Loucy (cell line): ENCODE results near the gene TIMP2.

ENCODE experiments used
- H2AFZ ChIP-seq: fragments of 200-600 bp; sonication (generic); 2 replicates; pipeline ENCODE4 v1.6.0; 2016; ENCODE audit warnings: antibody characterized with exemption, mild to moderate bottlenecking, low read length, moderate library complexity
- H3F3A ChIP-seq: fragments of 200-600 bp; 2 replicates; pipeline ENCODE4 v1.6.0; 2016; ENCODE audit warnings: antibody characterized with exemption, low read depth, mild to moderate bottlenecking
- H3K27me3 ChIP-seq: fragments of 200-600 bp; sonication (generic); 2 replicates; pipeline ENCODE4 v1.6.1; 2014; ENCODE audit warnings: low read length, mild to moderate bottlenecking; ENCODE audit not compliant: insufficient read depth, poor library complexity, severe bottlenecking
- H3K36me3 ChIP-seq: fragments of 200-600 bp; sonication (generic); 2 replicates; pipeline ENCODE4 v1.6.1; 2016; ENCODE audit warnings: low read length; ENCODE audit not compliant: insufficient read depth
- H3K4me1 ChIP-seq: fragments of 200-600 bp; sonication (generic); 2 replicates; pipeline ENCODE4 v1.5.1; 2014; ENCODE audit warnings: low read length, mild to moderate bottlenecking; ENCODE audit not compliant: insufficient read depth, poor library complexity, severe bottlenecking
- H3K4me2 ChIP-seq: fragments of 200-600 bp; sonication (generic); 2 replicates; pipeline ENCODE4 v1.6.0; 2014; ENCODE audit warnings: antibody characterized with exemption, low read length, low read depth, mild to moderate bottlenecking; ENCODE audit not compliant: poor library complexity, severe bottlenecking
- H3K4me3 ChIP-seq: fragments of 200-600 bp; sonication (generic); 2 replicates; pipeline ENCODE4 v1.5.1; 2014; ENCODE audit warnings: low read length, mild to moderate bottlenecking, mixed read lengths; ENCODE audit not compliant: poor library complexity, severe bottlenecking
- H3K79me2 ChIP-seq: fragments of 200-600 bp; sonication (generic); 2 replicates; pipeline ENCODE4 v1.6.1; 2014; ENCODE audit warnings: low read length; ENCODE audit not compliant: insufficient read depth
- H3K9ac ChIP-seq: fragments of 200-600 bp; sonication (generic); 2 replicates; pipeline ENCODE4 v1.6.0; 2014; ENCODE audit warnings: mild to moderate bottlenecking, low read depth, low read length, moderate library complexity; ENCODE audit not compliant: poor library complexity, severe bottlenecking
- H3K9me2 ChIP-seq: fragments of 200-600 bp; sonication (generic); replicated peaks from 2 replicates; pipeline ENCODE4 v1.6.1; 2016; ENCODE audit warnings: low read depth, low read length, mixed read lengths
- H3K9me3 ChIP-seq: fragments of 200-600 bp; sonication (generic); 2 replicates; pipeline ENCODE4 v1.6.1; 2014; ENCODE audit warnings: mild to moderate bottlenecking, antibody characterized with exemption, low read length, low read depth; ENCODE audit not compliant: insufficient read depth
- H4K20me1 ChIP-seq: fragments of 200-600 bp; sonication (generic); 2 replicates; pipeline ENCODE4 v1.6.0; 2014; ENCODE audit warnings: antibody characterized with exemption, low read length, mild to moderate bottlenecking; ENCODE audit not compliant: insufficient read depth, poor library complexity, severe bottlenecking
- EZH2phosphoT487 ChIP-seq: fragments of 200-600 bp; IDR thresholded peaks from 2 replicates; pipeline ENCODE4 v1.6.1; 2018; ENCODE audit warnings: antibody characterized with exemption, mild to moderate bottlenecking, moderate library complexity, borderline replicate concordance
- TF ChIP-seq, protein P1 (sequence below): fragments of 200-600 bp; sonication (generic); conservative IDR thresholded peaks from 2 replicates; pipeline ENCODE4 v1.5.1; 2014; ENCODE audit warnings: mild to moderate bottlenecking, antibody characterized with exemption, low read length

TIMP2 gene

DNA sequence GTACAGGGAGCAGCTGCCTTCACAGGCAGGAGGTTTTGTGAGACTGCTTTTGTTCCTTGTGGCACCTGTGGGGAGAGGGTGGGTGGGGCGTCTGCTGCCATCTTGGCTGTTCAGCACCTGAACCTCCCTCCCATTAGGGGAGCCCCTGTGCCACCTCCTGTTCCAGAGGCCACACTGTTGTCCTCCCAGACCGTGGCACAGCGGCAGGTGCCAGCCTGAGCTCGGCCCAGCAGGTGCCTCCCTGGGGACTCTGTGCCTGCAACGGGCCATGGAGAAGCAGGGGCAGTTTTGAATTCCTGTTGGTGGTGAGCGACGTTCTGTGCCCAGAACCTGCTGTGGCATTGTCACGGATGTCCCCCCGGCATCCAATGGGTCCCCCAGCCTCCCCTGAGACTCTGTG is 44.7 kb upstream of the TIMP2 start:
- H3K36me3 ChIP-seq = no peaks in the 10 kb centered on the region

DNA sequence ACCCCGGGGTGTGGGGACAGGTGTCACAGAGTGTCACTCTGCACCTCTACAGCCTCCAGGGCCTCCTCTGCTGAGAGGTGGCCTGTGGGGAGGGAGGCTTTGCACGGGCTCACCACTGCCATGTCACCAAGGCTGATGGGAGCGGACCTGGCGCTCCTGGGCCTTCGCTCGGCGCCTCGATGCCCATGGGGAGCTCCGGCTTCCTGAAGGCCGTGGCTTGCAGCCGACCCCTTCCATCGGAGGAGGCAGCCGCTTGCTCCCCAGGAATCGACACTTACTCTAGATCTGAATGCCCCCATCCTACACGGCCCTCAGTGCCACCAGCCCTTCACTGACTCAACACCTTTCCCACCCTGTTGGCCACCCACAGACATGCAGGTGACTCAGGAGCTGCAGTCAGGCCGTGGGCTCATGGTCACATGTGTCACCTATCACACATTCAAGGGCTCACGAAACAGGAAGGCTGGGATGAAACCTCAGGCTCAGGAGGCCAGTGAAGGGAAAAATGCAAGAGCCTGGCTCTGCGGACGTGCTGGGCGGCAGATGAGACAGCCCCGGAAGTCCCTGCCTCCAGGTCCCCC is 42.7 kb upstream of the TIMP2 start:
- Histone ChIP-seq H2AFZ (no peak overlapping the region), H3K9me3 (no peaks in the 10 kb centered on the region), H3K36me3 (no peaks in the 10 kb centered on the region), H3K9ac (no peak overlapping the region), H3K4me3 (no peak overlapping the region), H3K9me2 (no peaks in the 10 kb centered on the region), H3K4me2 (no peak overlapping the region), H3K4me1 (no peaks in the 10 kb centered on the region), H4K20me1 (no peaks in the 10 kb centered on the region), H3K27me3 (no peaks in the 10 kb centered on the region), H3F3A (no peaks in the 10 kb centered on the region), H3K79me2 (no peaks in the 10 kb centered on the region)
- TF ChIP-seq EZH2phosphoT487 = no peak
- TF ChIP-seq, protein P1, sequence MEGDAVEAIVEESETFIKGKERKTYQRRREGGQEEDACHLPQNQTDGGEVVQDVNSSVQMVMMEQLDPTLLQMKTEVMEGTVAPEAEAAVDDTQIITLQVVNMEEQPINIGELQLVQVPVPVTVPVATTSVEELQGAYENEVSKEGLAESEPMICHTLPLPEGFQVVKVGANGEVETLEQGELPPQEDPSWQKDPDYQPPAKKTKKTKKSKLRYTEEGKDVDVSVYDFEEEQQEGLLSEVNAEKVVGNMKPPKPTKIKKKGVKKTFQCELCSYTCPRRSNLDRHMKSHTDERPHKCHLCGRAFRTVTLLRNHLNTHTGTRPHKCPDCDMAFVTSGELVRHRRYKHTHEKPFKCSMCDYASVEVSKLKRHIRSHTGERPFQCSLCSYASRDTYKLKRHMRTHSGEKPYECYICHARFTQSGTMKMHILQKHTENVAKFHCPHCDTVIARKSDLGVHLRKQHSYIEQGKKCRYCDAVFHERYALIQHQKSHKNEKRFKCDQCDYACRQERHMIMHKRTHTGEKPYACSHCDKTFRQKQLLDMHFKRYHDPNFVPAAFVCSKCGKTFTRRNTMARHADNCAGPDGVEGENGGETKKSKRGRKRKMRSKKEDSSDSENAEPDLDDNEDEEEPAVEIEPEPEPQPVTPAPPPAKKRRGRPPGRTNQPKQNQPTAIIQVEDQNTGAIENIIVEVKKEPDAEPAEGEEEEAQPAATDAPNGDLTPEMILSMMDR = no peak

More for the DNA sequence above, 44.7 kb upstream of the TIMP2 start:
- TF ChIP-seq, protein P1 = no peak
- TF ChIP-seq EZH2phosphoT487 = no peak
- Histone ChIP-seq H3K9me2 (no peaks in the 10 kb centered on the region), H3K4me2 (no peak overlapping the region), H3K4me3 (no peak overlapping the region), H3K9me3 (no peaks in the 10 kb centered on the region), H3K9ac (no peak overlapping the region), H3K27me3 (no peaks in the 10 kb centered on the region), H4K20me1 (no peaks in the 10 kb centered on the region), H3K79me2 (no peaks in the 10 kb centered on the region), H2AFZ (no peak overlapping the region), H3K4me1 (no peaks in the 10 kb centered on the region), H3F3A (no peaks in the 10 kb centered on the region)

GRCh38 chr17:78966910-78967600 is 41.9 kb upstream of the TIMP2 start:
- Histone ChIP-seq H3K4me1 (no peaks in the 10 kb centered on the region), H3K27me3 (no peaks in the 10 kb centered on the region), H3F3A (no peaks in the 10 kb centered on the region), H2AFZ (no peak overlapping the region), H3K4me2 (no peak overlapping the region), H3K4me3 (no peak overlapping the region), H3K36me3 (no peaks in the 10 kb centered on the region), H3K9me2 (no peaks in the 10 kb centered on the region), H4K20me1 (no peaks in the 10 kb centered on the region), H3K79me2 (no peaks in the 10 kb centered on the region), H3K9ac (no peak overlapping the region), H3K9me3 (no peaks in the 10 kb centered on the region)
- TF ChIP-seq, protein P1 = no peak
- TF ChIP-seq EZH2phosphoT487 = no peak
